ENCODE data around the gene SLC27A3.

GRCh38 chr1:153748903-153749302, 26.3 kb upstream of the SLC27A3 start:
- TF ChIP-seq CTCF (conservative IDR thresholded peaks at IDR 0.05; ENCODE audit: low read length) (no peak), EZH2phosphoT487 (IDR thresholded peaks at IDR 0.05; ENCODE audit: borderline replicate concordance, low read depth, low read length) (no peak)
